Esophagus muscularis mucosa (tissue), 4 donors: Measurements from ENCODE around the gene SLC4A11.

Experiments
- EP300 ChIP-seq: sonication (generic); formaldehyde crosslinking; IDR thresholded peaks from one replicate; pipeline ENCODE4 v1.6.1; 2017; ENCODE audit warnings: antibody characterized with exemption
- POLR2A ChIP-seq: fragments of 450-650 bp; IDR thresholded peaks from one replicate; pipeline ENCODE4 v1.6.1; 2017; ENCODE audit warnings: antibody characterized with exemption, moderate library complexity, mild to moderate bottlenecking, low read depth
- POLR2AphosphoS5 ChIP-seq, 2 donors: sonication (generic); formaldehyde crosslinking; IDR thresholded peaks; one replicate each; pipeline ENCODE4 v1.6.1; 2017; ENCODE audit warnings: antibody characterized with exemption in 2 of 2
- TF ChIP-seq, protein P1 (sequence below), 3 experiments: fragments of 200-600 bp in 2 of 3; fragments of 450-650 bp in 1 of 3; sonication (generic) in 2 of 3; IDR thresholded peaks; one replicate each; pipeline ENCODE4 v1.5.1; 2017 to 2019; ENCODE audit warnings: antibody characterized with exemption in 3 of 3, mild to moderate bottlenecking in 2 of 3, moderate library complexity in 1 of 3

DNA sequence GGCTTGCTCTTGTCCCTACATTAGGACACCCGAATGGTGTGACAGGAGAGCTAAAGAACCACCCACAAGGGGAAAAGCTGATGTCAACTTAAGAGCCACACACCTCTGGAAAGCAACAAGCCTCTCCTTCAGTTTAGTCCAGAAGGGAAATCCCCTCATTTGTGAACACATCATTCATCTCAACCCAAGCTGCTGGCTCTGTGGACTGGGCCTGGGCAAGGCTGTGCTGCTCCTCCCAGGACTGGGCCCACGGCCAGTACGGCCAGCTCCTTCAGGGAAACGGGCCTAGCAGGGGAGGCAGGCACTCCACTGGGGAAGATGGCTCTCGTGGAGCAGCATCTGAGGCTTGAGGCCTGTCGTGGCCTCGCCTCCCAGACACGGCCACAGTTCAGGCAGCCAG is 12.8 kb upstream of the SLC4A11 start:
- TF ChIP-seq EP300 = no peak
- TF ChIP-seq, protein P1, sequence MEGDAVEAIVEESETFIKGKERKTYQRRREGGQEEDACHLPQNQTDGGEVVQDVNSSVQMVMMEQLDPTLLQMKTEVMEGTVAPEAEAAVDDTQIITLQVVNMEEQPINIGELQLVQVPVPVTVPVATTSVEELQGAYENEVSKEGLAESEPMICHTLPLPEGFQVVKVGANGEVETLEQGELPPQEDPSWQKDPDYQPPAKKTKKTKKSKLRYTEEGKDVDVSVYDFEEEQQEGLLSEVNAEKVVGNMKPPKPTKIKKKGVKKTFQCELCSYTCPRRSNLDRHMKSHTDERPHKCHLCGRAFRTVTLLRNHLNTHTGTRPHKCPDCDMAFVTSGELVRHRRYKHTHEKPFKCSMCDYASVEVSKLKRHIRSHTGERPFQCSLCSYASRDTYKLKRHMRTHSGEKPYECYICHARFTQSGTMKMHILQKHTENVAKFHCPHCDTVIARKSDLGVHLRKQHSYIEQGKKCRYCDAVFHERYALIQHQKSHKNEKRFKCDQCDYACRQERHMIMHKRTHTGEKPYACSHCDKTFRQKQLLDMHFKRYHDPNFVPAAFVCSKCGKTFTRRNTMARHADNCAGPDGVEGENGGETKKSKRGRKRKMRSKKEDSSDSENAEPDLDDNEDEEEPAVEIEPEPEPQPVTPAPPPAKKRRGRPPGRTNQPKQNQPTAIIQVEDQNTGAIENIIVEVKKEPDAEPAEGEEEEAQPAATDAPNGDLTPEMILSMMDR (IDR thresholded peaks at IDR 0.05) = no peak
- no peak for TF ChIP-seq POLR2A
- TF ChIP-seq POLR2AphosphoS5 (IDR thresholded peaks at IDR 0.05) = no peak
